Hematopoietic multipotent progenitor cell (in vitro differentiated cells): ENCODE measurements around the gene NPSR1. TPM values are rescaled to one million over a fixed set of nuclear protein-coding genes. Genes with fewer than 3 reads are reported as not detected.
"Not testable (repeated sequence)": the region's sequence is repeated elsewhere in the genome, so short reads cannot be mapped to it uniquely, and the experiment has no call there.

Experiments used
- DNase-seq, 3 donors: peaks; one replicate each; pipeline ENCODE4 v3.0.0-alpha.2; 2011 to 2015; ENCODE audit warnings: low read depth in 2 of 3, low spot score in 2 of 3
- total RNA-seq: library from RNA; depleted of rRNA; stranded (reverse); fragments of >200 nt; gene quantifications from one replicate; pipeline ENCODE4 v1.2.3, GENCODE V29; 2012

NPSR1 gene
- total RNA-seq, 1 donor: under 0.01 TPM

DNA sequence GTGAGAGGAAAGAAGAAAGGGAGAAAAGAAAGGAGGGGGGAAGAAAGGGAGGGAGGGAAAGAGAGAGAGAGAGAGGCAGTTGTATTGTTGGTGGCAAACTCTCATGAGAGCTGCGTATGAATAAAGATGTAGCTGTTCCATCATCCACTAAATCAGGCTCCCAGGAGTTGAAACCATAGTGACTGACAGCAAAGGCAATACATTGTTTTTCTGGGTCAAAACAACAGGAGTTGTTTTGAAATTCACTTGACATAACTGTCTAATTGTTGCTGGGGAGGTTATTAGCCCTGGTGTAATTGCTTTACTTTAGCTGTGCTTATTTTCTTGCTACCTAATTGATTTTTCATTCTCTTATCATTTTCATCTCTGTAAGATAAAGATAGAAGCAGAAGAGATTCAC is 173.4 kb downstream of the NPSR1 start:
- DNase-seq: no peak

DNA sequence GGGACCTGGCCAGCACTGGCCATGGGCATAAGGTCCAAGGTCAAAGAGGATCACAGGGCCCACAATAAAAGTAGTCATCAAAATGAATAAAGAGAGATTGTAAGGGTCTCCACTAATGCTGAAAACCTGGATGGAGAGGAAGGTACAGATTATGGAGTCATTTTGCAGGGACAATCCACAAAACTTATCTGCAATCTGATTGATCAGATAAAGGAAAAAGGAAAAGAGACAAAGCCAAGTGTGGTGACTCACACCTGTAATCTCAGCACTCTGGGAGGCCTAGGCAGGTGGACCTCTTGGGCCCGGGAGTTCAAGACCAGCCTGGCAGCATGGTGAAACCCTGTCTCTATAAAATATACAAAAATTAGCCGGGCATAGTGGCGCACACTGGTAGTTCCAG is 174.0 kb downstream of the NPSR1 start:
- no peak for DNase-seq

DNA sequence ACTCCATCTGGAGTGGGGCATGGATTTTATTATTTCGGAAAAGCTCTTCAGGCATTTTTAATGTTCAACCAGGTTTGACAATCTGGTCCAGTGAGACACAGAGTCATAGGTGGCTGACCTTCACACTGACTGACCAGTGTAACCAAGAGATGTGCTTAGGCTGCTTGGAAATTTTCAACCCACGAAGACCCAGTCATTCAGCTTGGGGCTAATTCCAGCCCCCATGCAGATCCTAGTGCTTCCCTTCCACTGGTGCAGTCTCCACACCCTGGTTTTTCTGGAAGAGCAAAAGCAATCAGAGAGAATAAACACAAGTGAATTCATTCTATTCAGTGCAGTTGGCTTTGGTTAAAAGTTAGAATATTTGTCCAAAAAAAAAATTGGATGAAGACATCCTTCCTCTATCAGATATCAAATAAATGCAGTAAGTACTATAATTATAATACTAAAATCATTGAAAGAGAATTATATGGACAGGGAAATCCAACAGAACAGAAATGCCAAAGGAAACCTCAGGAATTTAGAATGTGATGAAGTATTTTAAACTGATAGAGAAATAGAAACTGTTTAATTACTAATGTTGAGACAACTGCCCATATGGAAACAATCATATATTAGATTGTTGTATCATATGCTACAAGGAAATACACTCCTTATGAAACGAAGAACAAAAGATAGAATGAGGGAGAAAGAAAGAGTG is 178.0 kb downstream of the NPSR1 start:
- no peak for DNase-seq

DNA sequence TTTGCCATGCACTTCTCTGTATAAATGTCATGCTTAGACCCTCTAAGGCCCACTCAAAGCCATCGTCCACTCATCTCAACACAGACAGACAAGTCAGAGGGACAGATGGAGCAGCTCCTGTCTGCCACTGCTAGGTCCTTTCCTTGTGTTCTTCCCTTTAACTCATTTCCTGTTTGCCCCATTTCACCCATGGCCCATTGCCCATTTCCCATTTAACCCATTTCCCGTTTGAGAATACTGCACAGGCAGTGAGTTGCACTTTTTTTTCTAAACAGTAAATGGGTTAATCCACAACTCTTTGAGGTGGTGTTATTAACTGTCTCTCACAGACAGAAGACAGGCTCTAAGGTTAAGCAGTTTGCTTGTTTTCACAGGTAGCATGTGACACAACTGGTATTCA is 179.3 kb downstream of the NPSR1 start:
- DNase-seq: no peak

DNA sequence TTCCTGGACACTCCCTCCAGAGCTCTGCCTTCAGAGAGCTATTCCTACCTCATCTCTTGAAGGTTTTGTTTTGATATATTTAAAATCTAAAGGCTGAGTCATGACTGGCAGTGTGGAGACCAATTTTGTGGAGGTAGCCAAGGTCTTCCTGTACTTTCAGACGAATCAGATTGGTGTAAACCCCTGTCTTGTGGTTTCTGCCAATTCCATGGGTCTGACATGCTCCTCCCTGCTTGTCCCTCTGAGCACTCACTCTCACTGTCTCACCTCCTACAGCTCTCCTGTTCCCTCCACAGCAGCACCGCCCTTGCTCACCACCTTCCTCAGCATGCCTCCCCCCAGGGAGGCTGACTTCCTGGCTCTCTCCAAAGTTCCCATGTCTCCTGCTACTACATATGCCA is 179.8 kb downstream of the NPSR1 start:
- DNase-seq: no peak

DNA sequence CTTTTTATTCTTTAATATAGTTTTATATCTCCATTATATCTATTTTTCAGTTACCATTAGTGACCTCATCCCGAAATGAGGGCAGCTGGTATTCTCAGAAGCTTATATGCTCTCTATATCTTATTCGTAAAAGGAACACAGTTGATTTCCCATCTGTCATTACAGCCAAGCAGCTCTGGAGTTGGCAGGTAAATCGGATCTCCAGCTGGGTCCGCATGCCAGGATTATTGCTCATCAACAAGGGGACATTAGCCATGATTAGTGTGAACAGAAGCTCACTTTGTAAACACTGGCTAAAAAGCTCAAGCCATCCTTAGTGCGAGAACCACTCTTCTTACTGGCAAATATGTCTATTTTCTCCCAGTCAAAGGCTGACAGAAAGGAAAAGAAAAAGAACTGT is 180.3 kb downstream of the NPSR1 start:
- DNase-seq: no peak

DNA sequence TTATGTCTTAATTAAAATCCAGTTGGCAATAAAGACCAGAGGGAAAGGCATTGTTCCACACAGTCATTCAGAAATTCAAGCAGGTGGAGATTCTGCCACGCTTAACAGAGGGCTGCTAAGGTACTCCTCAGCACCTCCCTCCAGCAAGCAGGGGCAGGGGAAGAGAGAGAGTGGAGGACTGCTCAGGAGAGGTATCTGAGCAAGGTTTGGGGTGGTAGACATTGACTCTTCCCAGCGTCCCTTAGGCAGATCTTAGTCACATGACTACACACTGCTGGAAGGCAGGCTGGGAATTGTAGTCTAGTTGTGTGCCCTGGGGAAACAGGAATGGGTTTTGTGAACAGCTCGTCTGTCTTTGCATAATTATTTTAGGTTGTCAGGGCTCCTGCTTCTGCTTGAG is 181.6 kb downstream of the NPSR1 start:
- no peak for DNase-seq

DNA sequence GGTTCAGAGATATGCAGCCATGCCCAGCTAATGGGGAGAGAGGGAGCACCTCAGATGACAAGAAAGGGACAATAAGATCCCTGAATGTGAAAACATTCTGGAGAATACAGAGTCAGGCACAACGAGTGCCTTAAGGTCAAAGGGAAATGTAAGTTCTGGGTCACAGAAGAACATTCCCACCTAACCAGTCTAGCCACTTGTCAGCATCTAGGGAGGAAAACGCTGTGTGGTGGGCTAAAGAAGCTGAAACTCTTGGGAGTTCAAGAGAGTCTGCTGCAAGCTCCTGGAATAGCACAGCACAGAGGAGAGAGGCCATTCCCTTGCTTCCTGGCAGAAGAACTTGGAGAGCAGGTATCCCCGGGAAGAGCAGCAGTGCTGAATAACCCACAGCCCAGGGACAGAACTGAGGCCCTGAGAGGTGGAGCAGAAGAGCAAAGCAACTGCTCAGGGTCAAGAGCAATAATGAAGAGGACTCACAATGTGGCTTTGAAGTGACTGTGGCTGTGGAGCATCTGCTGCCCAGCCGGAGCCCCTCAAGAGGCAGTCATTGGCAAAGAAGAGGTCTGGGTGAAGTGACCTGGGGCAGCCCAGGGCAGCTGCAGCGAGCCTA is 182.3 kb downstream of the NPSR1 start:
- no peak for DNase-seq

DNA sequence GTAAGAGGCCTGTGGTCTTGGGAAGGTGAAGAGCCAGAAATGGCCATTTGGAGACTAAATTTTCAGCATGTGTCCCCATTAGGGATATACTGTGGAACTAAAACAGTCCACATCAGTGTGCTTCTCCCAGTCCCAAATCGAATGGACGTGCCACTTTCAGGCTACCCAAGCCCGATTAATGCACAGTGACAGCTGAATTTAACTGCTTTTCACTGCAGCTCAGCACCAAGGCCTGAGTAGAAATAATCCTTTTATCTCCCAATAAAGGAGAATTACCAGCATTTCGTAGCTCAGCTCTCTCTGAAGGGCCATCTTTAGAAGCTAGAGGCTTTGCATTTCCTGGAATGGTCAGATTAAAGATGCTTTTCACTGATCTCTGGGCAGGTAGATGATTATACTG is 183.3 kb downstream of the NPSR1 start:
- no peak for DNase-seq

DNA sequence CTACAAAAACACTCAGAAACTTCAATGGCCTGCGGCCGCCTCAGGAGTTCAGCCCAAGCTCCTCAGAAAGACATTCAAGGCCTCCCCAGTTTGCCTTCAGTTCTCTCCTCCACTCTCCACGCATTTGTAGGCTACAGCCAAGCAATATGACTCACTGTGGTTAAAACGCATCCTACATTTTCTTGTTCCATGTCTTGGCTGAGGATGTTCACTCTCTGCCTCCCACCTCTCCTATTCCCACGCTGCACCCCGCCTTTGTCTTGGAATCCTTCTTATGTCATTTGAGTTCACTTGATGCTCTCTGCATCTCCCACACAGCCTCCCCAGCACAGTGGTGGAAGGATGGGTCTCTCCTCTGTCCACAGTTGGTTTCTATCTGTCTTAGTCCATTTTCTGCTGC is 184.8 kb downstream of the NPSR1 start:
- no peak for DNase-seq

DNA sequence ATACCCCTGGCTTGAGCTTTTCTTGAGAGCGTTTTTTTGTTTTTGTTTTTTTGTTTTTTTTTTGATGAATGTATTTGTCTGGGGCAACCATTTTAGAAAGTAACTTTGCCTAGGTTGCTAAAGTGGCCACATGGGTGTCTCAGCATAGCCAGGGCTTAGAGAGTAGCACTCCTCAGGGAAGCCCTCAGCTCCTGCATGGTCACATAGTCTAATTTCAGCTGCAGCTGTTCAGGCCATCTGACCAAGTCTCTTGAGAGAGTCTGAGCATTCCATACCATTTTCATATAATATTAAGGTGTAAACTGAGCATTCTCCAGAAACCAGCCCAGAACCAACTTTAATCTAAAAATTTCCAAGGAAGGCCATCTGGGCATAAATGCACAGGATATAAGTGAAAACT is 186.4 kb downstream of the NPSR1 start:
- DNase-seq: no peak

DNA sequence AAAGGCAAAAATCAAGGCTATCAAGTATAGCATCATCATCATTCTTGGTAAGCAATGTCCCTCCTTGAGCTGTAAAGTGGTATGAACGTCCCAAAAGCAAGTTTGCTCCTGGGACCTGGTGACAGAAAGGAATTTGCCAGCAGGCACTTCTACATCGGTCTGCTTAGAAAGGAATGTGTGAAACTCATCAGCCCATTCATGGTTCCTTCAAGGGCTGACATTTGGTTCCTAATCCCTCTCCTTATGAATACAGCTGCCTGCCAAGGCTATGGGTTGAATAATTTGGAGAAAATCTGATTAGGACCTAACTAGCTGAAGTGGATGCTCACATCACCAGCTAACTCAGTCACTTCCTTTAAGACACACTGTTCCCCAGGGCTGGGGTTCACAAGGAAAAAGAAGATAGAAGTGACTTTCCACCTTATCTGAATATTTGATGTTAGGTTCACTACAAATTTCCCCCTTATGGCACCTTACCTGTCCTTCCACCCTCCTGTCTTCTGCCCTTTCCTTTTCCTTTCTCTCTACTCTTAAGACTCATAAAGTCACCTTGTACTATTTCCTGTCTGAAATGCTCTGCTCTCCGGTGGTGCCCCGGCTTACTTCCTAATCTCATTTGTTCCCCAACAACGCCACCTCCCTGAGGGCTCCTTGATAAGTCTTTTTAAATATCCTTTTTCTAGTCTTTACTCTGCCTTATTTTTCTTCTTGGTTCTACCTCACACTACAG is 187.1 kb downstream of the NPSR1 start:
- DNase-seq: no peak

DNA sequence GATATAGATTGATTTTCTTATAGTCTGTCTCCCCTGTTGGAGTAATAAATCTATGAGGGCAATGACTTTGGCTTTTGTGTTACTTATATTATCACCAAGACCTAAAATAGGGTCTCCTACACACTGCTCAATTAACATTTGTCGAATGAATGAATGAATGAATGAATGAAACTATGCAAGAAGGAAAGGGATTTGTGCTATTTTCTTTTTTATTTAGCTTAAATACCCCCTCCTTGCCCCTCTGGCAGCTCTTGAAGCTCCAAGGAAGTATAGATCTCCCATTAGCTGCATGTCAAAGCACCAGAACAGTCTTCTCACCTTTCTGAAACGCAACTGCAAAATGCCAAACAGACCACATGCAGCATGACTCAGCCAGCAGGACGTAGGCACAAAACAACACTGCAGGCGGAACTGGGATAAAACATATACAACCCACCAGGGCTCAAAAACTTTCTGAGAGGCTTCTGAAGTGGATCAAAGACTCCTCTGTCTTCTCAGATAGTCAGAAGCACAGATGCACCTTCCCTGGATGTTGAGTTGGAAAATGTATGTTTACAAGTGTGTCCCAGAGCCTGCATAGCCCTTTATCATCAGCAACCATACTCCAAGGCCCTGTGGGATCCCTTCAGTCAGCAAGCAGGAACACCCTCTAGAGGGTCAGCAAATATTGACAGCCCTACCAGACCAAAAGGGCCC is 187.8 kb downstream of the NPSR1 start:
- no peak for DNase-seq

DNA sequence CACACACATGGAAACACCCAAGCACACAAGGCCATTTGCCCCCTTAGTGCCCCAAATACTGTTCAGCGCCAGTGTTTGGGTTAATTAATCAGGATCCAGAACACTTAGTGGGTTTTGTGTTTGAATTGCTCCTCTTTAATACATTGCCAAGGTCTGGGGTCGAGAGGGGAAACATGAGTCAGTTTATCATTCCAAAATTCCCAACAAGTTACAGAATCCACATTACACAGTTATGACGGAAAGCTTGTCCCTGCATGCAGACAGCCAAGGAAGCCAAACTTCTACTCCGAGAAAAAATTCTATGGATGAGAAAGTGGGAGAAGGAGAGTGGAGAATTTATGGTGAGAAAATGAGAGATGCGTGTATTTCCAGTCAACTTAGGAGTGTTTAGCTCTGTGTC is 189.0 kb downstream of the NPSR1 start:
- no peak for DNase-seq

DNA sequence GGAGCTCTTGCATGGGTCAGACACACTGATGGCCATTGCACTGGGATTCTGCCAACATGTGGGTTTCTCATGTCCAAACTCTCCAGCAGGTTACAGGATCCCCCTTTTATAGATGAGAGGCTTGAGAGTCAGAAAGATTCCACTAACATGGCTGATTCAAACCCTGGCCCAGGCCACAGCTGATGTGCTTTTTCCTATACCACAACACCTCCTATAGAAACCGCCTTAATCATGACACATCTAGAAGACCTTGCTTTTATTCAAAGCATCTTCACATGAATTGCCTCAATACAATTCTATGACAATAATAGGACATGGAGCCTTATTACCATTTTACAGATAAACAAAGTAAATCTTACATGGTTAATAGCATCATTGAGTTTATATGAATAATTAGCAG is 190.7 kb downstream of the NPSR1 start:
- no peak for DNase-seq

DNA sequence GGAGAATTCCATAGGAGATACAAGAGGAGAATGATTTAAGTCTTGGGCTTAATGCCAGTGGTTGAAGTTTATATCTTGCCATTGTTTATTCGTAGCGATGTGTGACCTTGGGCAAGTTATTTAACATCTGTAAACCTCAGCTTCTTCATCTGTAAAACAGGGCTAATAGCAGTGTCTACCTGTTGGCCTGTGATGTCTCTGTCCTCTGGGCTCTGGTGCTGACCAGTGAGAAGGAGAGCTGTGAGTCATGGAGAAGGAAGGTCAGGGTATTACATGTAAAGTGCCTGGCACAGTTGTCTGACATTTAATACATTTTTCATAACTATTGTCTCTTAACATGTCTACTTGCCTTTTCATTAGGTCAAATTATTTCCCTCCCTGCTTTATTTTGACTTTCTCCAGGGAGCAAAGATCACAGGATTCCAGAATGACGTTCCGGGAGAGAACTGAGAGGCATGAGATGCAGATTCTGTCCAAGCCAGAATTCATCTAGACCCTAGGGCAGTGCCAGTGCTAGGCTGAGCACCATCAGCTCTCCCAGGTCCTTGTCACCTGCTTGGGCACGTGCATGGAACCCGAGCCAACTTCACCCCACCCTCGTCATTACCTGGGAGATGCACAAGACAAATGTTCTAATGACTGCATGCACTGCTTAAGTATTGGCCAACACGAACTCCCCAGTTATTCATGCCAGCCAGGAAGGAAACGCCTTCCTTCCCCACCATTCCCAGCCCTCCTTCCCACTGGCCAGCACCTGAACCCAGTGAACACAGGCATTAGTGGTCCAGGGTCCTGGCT is 191.3 kb downstream of the NPSR1 start:
- no peak for DNase-seq

DNA sequence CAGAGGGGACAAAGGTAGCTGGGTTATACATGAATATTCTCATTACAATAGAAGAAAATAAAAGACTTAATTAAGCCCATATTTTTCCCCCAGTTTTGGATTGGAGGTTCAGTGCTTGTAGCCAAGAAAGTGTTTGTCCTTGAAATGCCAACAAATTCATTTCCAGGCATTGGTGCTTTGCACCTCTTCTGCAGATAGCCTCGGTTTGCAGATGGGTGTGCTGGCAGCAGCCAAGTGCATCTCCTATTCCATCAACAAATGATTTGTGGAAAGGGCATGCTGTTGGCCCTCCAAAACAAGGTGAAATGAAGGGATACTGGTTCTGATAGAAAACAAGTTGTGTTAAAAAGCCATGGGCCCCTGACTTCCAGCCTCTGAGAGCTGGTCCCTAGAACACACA is 192.0 kb downstream of the NPSR1 start:
- no peak for DNase-seq

DNA sequence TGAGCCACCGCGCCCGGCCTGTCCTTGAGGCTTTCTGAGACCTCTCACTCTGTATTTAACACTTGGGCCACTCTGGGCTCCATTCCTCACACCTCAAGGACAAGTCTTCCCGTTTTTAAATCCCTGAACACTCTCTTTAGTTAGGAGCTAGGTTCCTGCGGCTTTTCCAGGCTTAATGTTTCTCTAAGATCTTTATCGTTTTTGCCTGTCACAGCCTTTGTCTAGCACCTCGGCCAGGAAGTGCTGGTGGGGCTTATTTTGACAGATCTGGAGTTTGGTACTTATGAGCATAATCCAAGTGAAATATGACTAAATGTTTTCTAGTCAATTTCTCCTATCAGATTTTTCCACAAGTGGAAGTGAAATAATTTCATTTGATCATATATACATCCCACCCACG is 192.7 kb downstream of the NPSR1 start:
- DNase-seq: no peak

DNA sequence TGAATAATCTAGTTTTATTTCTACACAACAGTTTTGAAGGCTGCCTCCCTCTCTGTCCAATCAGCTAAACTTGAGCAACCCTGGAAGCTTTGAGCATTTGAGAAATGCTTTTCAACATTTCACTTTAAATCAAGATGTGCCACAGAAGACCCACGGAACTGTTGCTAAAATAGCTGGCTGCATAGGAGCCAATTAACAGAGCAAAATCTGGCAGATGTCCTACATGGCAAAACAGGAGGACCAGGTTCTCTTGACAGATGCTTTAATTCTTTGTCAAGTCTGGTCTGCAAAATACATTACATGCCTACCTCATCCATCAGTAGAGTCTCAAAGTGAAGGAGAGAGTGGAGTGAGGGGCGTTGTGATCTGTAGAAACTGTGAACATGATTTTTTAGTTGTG is 193.4 kb downstream of the NPSR1 start:
- DNase-seq: no peak

DNA sequence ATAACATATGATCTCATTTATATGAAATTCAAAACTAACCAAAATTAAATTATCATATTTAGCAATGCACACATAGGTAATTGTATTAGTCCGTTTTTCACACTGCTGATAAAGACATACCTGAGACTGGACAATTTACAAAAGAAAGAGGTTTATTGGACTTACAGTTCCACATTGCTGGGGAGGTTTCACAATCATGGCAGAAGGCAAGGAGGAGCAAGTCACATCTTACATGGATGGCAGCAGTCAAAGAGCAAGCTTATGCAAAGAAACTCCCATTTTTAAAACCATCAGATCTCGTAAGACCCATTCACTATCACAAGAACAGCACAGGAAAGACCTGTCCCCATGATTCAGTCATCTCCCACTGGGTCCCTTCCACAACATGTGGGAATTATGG is 200.4 kb downstream of the NPSR1 start:
- DNase-seq: not testable (repeated sequence)

DNA sequence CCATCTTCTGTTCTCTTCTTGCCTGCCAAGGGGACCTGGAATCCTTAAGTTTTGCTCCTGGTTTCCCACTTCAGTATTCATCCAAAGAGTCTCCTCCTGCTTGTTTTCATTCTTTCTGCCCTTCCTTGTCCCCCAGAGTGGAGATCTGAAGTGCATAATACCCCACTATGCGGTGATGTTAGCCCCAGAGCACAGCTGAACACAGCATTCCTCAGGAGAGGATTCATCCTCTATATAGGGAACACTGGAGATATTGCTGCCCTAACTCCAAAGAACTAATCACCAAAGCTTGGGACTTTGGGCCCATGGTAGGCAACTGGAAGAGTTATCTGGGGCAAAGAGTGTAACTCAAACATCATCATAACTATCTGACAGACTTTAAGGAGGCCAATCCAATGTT is 201.3 kb downstream of the NPSR1 start:
- not testable (repeated sequence) for DNase-seq
